Thoracic aorta (tissue), 2 donors: Measurements from ENCODE around the gene FADS6. TPM values are rescaled to one million over a fixed set of nuclear protein-coding genes. Genes with fewer than 3 reads are reported as not detected.

Experiments used
- ATAC-seq: fragments of 150-250 bp; one replicate; pipeline ENCODE4 v1.8.0; 2017; ENCODE audit warnings: low read depth; ENCODE audit not compliant: insufficient number of reproducible peaks, low FRiP score
- DNase-seq: peaks from one replicate; pipeline ENCODE4 v3.0.0-alpha.2; 2020; ENCODE audit warnings: low spot score
- H3K27ac ChIP-seq, 2 donors: fragments of 200-600 bp; sonication (generic); 1 replicate in 1 of 2; 2 replicates in 1 of 2; pipeline ENCODE4 v1.5.1; 2016; ENCODE audit warnings: mild to moderate bottlenecking in 2 of 2, moderate library complexity in 2 of 2
- H3K27me3 ChIP-seq: fragments of 200-600 bp; sonication (generic); replicated peaks from 2 replicates; pipeline ENCODE4 v1.6.0; 2016; ENCODE audit warnings: mild to moderate bottlenecking; ENCODE audit not compliant: insufficient read depth
- H3K36me3 ChIP-seq: fragments of 200-600 bp; sonication (generic); one replicate; pipeline ENCODE4 v1.5.1; 2016
- H3K4me1 ChIP-seq, 2 donors: fragments of 200-600 bp; sonication (generic); 1 replicate in 1 of 2; 2 replicates in 1 of 2; pipeline versions ENCODE4 v1.5.1 to v1.6.0; 2016; ENCODE audit warnings: low read depth in 2 of 2, mild to moderate bottlenecking in 1 of 2; ENCODE audit not compliant: control insufficient read depth in 1 of 2
- H3K4me3 ChIP-seq: fragments of 200-600 bp; sonication (generic); 2 replicates; pipeline ENCODE4 v1.5.1; 2016; ENCODE audit warnings: mild to moderate bottlenecking
- H3K9me3 ChIP-seq: fragments of 200-600 bp; sonication (generic); 2 replicates; pipeline ENCODE4 v1.5.1; 2016
- CTCF ChIP-seq: fragments of 200-600 bp; sonication (generic); IDR thresholded peaks from one replicate; pipeline ENCODE4 v1.5.1; 2019; ENCODE audit warnings: antibody characterized with exemption
- total RNA-seq, 2 donors: library from RNA; depleted of rRNA; stranded (reverse); fragments of >200 nt; gene quantifications; one replicate each; pipeline versions ENCODE4 v1.1.0 to v1.2.3, GENCODE V29; 2016

FADS6 gene
- total RNA-seq, 2 donors from 2014 or later: not detected

- Histone ChIP-seq H3K9me3 (no peaks in the 10 kb centered on the region), H3K4me3 (no peak overlapping the region), H3K4me1 (peaks cover 0 to 8% of the 10 kb centered on the region in 2 donors), H3K36me3 (no peaks in the 10 kb centered on the region), H3K27ac (no peak overlapping the region), H3K27me3 (no peaks in the 10 kb centered on the region)
- no peak for ATAC-seq
- DNase-seq: no peak
- no peak for TF ChIP-seq CTCF
Observed at GRCh38 chr17:74853048-74853397, 40.4 kb downstream of the FADS6 start.

- Histone ChIP-seq H3K27me3 (no peaks in the 10 kb centered on the region), H3K27ac (no peak overlapping the region), H3K4me3 (no peak overlapping the region), H3K9me3 (no peaks in the 10 kb centered on the region), H3K4me1 (peaks cover 0 to 8% of the 10 kb centered on the region in 2 donors), H3K36me3 (no peaks in the 10 kb centered on the region)
- DNase-seq: no peak
- no peak for ATAC-seq
- TF ChIP-seq CTCF: no peak
Observed at GRCh38 chr17:74852237-74853047, 41.0 kb downstream of the FADS6 start.

- no peaks in the 10 kb centered on the region for H3K27me3 ChIP-seq
- H3K27ac ChIP-seq: no peak overlapping the region
- ATAC-seq: no peak
- H3K36me3 ChIP-seq: no peaks in the 10 kb centered on the region
- no peak overlapping the region for H3K4me3 ChIP-seq
- no peak for DNase-seq
- no peak for TF ChIP-seq CTCF
- H3K9me3 ChIP-seq: no peaks in the 10 kb centered on the region
- H3K4me1 ChIP-seq: peaks cover 0 to 8% of the 10 kb centered on the region in 2 donors
Observed at GRCh38 chr17:74851612-74852236, 41.7 kb downstream of the FADS6 start.

GRCh38 chr17:74850914-74851313 is 42.5 kb downstream of the FADS6 start:
- ATAC-seq (no peak), DNase-seq (no peak)
- no peak for TF ChIP-seq CTCF
- no peaks in the 10 kb centered on the region for H3K36me3 ChIP-seq
- no peaks in the 10 kb centered on the region for H3K27me3 ChIP-seq
- peaks cover 0 to 8% of the 10 kb centered on the region in 2 donors for H3K4me1 ChIP-seq
- no peaks in the 10 kb centered on the region for H3K9me3 ChIP-seq
- H3K27ac ChIP-seq: no peak overlapping the region
- H3K4me3 ChIP-seq: no peak overlapping the region

GRCh38 chr17:74850310-74850709 is 43.1 kb downstream of the FADS6 start:
- H3K4me3 ChIP-seq: no peak overlapping the region
- ATAC-seq (no peak), DNase-seq (no peak)
- H3K4me1 ChIP-seq: peaks cover 0 to 8% of the 10 kb centered on the region in 2 donors
- H3K27me3 ChIP-seq: no peaks in the 10 kb centered on the region
- no peaks in the 10 kb centered on the region for H3K36me3 ChIP-seq
- no peaks in the 10 kb centered on the region for H3K9me3 ChIP-seq
- H3K27ac ChIP-seq: no peak overlapping the region
- no peak for TF ChIP-seq CTCF
